ENCODE measurements around the gene ARID1B.
A peak's percentile ranks its signal among the peaks of the same experiment; 100 is the strongest.

Gene ARID1B

GRCh38 chr6:156776840-156777576, at the start of gene ARID1B:
Gene ARID1B, plus strand, starts transcription at chr6:156777378. Its CDS starts 303 bp downstream, at chr6:156777681.
- DNase-seq = peak; percentile 79

DNA sequence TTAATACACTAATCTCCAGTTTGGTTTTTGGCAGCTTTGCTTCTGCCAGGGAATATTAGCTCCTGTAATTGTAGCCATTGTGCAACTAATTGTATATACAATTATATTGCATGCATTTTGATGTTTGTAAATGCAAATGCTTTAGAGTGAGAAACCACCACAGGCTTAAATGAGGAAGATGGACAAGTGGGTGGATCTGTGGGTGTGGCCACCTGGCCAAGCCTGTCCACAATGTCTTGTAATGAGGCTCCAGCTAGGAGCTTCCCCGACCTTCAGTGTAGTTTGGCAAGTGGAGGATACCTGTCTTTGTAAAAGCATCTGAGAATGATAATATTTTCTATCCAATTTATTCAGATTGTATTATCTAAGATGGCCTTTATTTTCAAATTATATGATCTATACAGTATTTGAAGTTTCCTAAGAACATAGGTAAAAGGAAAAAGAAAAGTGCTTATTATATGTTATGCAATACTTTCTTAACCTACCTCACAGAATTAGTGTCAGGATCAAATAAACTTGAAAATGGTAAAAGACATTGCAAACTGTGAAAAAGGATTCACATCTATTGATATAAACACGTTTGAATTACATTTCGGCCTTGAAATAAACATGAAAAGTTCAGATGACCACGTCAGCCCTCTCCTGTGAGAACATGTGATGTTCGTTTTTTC, 49.3 kb upstream of the ARID1B start:
- no peak for DNase-seq

GRCh38 chr6:156729248-156729647, 47.9 kb upstream of the ARID1B start:
- DNase-seq = no peak

- no peak for DNase-seq
These were observed 45.8 kb upstream of the ARID1B start for GRCh38 chr6:156731396-156731795.

GRCh38 chr6:156735751-156736150, 41.4 kb upstream of the ARID1B start:
- no peak for DNase-seq

DNA sequence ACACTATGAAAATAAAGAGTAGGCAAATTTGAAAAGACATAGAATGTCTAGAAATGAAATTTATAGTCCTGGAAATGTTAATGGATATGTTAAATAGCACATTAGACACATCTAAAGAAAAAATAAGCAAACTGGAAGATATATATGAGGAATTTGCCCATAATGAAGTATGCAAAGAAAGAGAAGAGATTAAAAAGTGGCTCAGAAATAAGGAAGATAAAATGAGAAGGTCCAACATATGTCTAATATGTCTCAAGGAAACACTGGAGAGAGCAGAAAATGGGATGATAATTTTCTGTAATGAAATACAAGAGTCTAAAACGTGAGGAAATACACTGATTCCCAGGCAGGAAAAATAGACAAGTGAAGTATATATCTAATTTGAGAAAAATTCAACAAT, 36.6 kb upstream of the ARID1B start:
- no peak for DNase-seq

DNA sequence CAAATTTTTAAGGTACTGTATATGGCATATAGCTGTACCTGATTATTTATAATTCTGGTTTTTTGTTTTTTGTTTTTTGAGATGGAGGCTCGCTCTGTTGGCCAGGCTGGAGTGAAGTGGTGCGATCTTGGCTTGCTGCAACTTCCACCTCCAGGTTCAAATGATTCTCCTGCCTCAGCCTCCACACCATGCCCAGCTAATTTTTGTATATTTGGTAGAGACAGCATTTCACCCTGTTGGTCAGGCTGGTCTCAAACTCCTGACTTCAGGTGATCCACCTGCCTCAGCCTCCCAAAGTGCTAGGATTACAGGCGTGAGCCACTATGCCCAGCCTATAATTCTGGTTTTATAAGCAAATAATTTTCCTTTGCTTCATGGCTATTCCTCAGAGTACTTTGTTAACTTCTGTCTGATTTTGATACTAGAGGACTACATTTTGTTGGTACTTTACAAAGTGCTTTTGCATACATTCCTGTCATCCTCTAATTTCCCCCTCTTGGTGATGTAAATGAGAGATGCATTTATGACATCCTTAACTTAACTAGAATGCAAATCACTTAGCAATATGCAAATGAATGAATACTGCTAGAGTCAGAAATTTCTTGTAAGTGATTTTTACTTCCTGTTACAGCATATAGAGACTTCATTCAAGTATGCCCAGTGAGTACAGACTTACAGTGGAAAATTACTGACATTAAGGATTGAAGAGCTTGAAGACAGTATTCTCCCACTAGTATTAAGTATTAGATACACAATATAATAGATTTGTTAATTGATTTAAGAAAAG, 35.7 kb upstream of the ARID1B start:
- DNase-seq = no peak

DNA sequence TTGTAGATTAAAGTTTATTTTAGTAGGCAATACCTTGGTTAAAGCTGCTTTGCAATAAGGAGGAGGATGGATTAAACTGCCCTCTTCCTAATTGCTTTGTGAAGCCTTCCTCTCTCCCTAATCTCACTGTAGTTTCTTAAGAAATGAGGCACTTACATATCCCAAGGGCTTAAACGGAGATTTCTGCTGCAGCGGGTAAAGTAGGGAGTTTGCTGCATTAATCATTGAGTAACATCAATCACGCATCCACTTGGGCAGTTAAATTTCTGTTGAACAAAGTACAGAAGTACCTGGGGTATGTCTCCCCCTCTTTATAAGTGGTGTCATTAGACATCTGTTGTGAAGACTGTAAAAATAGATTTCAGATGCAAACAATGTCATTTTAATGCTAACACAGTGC, 29.5 kb upstream of the ARID1B start:
- DNase-seq = no peak

- DNase-seq = no peak
These were observed 28.7 kb upstream of the ARID1B start for GRCh38 chr6:156748504-156748903.

GRCh38 chr6:156752666-156753301, 24.4 kb upstream of the ARID1B start:
- DNase-seq = no peak

GRCh38 chr6:156756630-156757610, 20.3 kb upstream of the ARID1B start:
- DNase-seq = no peak

DNA sequence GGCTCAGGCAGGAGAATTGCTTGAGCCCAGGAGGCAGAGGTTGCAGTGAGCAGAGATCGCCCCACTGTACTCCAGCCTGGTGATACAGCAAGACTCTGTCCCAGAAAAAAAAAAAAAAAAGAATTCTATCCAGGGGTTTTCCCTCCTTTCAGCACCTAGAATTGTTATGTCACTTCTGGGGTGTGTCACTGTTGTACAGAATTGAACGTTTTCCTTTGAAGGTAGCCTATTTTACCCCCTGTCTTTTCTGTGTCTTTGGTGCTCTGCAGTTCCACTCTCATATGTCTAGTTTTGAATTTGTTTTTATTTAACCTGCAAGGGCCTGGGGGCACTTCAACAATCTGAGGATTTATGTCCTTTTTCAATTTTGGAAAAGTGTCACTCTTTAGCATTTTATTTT, 19.3 kb upstream of the ARID1B start:
- no peak for DNase-seq

- no peak for DNase-seq
These were observed 16.8 kb upstream of the ARID1B start for GRCh38 chr6:156760377-156760776.

DNA sequence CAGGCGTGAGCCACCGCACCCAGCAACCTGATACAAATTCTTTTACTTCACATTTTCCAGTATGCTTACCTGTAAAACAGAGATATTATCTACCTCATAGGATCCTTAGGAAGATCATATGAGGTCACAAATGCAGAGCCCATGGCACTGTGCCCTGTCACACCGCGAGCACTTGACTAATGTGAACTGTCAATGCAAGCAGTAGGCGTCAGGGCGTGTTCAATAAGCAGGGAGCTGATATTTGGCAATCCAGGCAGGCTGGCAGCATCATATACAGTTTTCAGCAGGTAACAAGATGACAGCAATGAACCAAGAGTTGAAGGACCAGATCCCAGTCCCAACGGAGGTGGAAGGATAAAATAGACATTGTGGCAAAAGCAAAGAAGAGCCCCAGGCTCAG, 14.6 kb upstream of the ARID1B start:
- DNase-seq = no peak

DNA sequence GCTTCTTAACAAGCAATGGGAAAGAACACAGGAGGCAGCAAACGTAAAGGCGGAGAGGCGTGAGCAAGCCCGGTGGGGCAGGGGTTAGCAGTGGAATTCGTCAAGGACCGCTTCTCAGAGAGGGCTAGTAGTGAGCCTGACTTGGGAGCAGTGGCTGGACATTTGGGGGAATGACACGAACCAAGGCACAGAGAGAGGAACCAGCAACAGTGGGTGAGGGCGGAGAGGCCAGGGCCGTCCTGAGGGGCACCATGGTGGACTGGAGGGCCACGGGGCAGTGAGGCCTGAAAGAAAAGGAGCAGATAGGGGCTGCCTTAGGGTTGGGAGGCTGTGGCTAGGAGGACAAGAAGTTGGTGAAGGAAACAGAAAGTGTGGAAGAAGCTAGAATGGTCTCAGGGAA, 12.1 kb upstream of the ARID1B start:
- DNase-seq = no peak

DNA sequence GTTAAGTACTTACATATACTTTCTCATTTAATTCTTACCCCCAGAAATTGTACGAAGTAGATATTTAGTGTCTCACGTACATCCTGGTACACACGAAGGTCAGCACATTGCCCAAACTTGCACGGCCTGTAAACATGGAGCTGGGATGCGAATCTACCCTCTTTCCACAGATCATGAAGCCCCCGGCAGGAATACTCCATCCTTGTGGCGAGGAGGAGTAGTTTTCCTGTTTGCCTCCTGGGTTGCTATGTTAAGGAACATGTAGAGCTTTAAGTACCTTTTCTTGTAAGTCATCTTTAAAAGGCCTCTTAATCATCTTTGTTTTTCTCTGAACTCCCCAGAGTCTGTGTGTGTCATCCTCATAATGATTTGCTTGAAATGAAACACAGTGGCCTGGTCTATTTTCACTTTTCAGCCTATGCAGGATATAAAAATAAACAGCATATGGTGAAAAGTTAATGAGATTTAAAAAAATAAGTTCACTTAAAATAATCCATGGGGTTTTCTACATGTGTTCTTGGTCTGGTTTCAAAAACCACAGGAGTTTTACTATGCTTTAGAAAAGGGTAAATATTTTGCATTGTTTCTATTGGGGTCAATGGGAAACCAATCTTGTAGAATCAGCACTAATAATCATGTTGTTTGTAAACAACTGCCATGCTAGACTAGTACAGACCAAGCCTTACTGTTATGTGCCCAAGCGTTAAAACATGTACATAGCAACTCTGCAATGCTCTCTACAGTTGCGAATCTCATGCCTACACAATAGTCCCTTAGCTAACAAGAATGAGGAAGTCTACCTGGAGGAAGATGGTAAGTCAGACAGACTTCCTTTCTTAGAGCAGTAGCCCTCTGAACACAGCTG, 9.3 kb upstream of the ARID1B start:
- no peak for DNase-seq

DNA sequence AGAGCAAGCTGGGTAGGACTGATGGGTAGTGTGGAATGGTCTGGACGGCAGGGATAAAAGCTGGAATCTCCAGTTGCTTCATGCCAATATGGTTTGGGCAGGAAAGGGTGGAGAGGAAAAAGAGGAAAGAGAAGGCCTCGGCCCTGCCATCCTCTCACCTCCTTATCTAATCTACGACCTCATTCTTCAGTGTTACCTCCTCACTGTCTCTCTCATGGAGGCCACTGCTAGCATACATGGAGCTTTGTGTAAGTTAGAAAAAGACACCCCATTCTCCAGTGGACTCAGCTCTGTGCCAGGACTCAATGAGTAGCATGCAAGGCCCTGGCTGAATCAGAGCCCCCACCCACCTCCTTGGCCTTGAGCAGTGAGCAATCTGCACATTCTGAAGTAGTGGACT, 6.1 kb upstream of the ARID1B start:
- no peak for DNase-seq

- DNase-seq = no peak
These were observed 5.4 kb upstream of the ARID1B start for GRCh38 chr6:156771761-156772160.

DNA sequence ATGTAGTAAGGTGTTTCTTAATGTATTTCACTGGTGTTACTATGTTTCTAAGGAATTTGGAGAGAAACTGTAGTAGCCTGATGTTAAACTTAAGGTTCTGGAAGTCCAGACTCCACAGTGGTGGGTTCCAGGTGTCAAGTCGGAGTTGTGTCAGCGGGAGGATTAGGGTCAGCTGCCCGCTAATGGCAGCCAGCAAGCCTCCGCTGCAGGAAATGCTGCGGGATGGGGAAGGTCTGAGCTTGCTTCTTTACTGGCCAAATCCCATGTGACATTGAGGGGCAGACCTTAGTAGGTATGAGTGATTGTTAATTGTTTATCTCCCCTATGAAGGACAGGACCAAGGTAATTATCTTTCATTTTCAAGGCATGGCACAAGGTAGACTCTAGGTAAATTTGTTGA, 3.7 kb upstream of the ARID1B start:
- DNase-seq = no peak

- DNase-seq = no peak
These were observed 3.0 kb upstream of the ARID1B start for GRCh38 chr6:156773935-156774852.
